ENCODE results near the gene CERKL.
A peak's percentile ranks its signal among the peaks of the same experiment; 100 is the strongest.

The CERKL gene

GRCh38 chr2:181575024-181575649 is 81.8 kb downstream of the CERKL start:
- DNase-seq (ENCODE audit: low spot score) (no peak), FAIRE-seq (no peak)

- no peak for DNase-seq (ENCODE audit: low spot score)
- FAIRE-seq: no peak
These were observed 82.6 kb downstream of the CERKL start for GRCh38 chr2:181574321-181574720.

GRCh38 chr2:181573140-181573736 is 83.7 kb downstream of the CERKL start:
- DNase-seq (ENCODE audit: low spot score) (peak; percentile 38), FAIRE-seq (peak; percentile 75)

- no peak for DNase-seq (ENCODE audit: low spot score)
- peak; percentile 52 for FAIRE-seq
These were observed 85.9 kb downstream of the CERKL start for GRCh38 chr2:181570833-181571661.

- no peak for DNase-seq (ENCODE audit: low spot score)
- FAIRE-seq: no peak
These were observed 86.8 kb downstream of the CERKL start for GRCh38 chr2:181570059-181570458.

GRCh38 chr2:181566334-181567032 is 90.4 kb downstream of the CERKL start:
- DNase-seq (ENCODE audit: low spot score) (no peak), FAIRE-seq (no peak)

GRCh38 chr2:181563101-181563692 is 93.7 kb downstream of the CERKL start:
- DNase-seq (ENCODE audit: low spot score): no peak
- FAIRE-seq: no peak

- FAIRE-seq (no peak), DNase-seq (ENCODE audit: low spot score) (no peak)
These were observed 98.5 kb downstream of the CERKL start for GRCh38 chr2:181558371-181558770.

GRCh38 chr2:181554061-181554830 is 102.7 kb downstream of the CERKL start:
- FAIRE-seq: no peak
- DNase-seq (ENCODE audit: low spot score): no peak

- FAIRE-seq: no peak
- DNase-seq (ENCODE audit: low spot score): no peak
These were observed 103.7 kb downstream of the CERKL start for GRCh38 chr2:181553244-181553643.

- no peak for DNase-seq (ENCODE audit: low spot score)
- FAIRE-seq: no peak
These were observed 104.1 kb downstream of the CERKL start for GRCh38 chr2:181552808-181553207.

GRCh38 chr2:181546086-181546485 is 110.8 kb downstream of the CERKL start:
- no peak for DNase-seq (ENCODE audit: low spot score)
- no peak for FAIRE-seq

- DNase-seq (ENCODE audit: low spot score) (no peak), FAIRE-seq (no peak)
These were observed 114.7 kb downstream of the CERKL start for GRCh38 chr2:181542170-181542569.

GRCh38 chr2:181540421-181540820 is 116.5 kb downstream of the CERKL start:
- FAIRE-seq: no peak

GRCh38 chr2:181536730-181537129 is 120.2 kb downstream of the CERKL start:
- DNase-seq (ENCODE audit: low spot score) (no peak), FAIRE-seq (no peak)

More at GRCh38 chr2:181540421-181540820, 116.5 kb downstream of the CERKL start:
- no peak for DNase-seq (ENCODE audit: low spot score)

- DNase-seq (ENCODE audit: low spot score) (no peak), FAIRE-seq (no peak)
These were observed 128.5 kb downstream of the CERKL start for GRCh38 chr2:181528441-181528840.

- FAIRE-seq (no peak), DNase-seq (ENCODE audit: low spot score) (no peak)
These were observed 129.8 kb downstream of the CERKL start for GRCh38 chr2:181527058-181527457.

GRCh38 chr2:181526014-181526413 is 130.9 kb downstream of the CERKL start:
- DNase-seq (ENCODE audit: low spot score) (no peak), FAIRE-seq (no peak)

GRCh38 chr2:181523756-181524155 is 133.1 kb downstream of the CERKL start:
- FAIRE-seq (no peak), DNase-seq (ENCODE audit: low spot score) (no peak)

- DNase-seq (ENCODE audit: low spot score) (no peak), FAIRE-seq (no peak)
These were observed 136.7 kb downstream of the CERKL start for GRCh38 chr2:181520253-181520652.
